Inflammatory macrophage (primary cell): ENCODE measurements around the gene ARHGAP22.

Experiments used
- DNase-seq, 2 donors: peaks; one replicate each; pipeline ENCODE4 v3.0.0-alpha.2; 2020 to 2022

Gene ARHGAP22

GRCh38 chr10:48633381-48634197, 28.7 kb upstream of the ARHGAP22 start:
- DNase-seq, result no peak

DNA sequence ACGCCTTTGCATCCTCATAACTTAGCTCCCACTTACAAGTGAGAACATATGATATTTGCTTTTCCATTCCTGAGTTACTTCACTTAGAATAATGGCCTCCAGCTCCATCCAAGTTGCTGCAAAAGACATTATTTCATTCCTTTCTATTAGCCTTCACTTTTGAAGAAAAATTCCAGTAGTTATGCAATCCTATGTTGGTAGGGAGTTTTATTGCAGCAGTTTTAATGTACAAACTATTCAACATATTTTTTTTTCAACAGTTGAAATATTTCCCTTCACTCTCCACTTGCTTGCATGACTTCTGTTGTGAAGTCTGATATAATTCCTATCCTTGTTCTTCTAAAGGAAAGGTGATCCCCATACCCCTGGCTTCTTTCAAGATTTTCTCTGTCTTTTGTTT, 27.3 kb upstream of the ARHGAP22 start:
- DNase-seq, result no peak

- no peak for DNase-seq
These were observed 23.2 kb upstream of the ARHGAP22 start for GRCh38 chr10:48627984-48628609.

DNA sequence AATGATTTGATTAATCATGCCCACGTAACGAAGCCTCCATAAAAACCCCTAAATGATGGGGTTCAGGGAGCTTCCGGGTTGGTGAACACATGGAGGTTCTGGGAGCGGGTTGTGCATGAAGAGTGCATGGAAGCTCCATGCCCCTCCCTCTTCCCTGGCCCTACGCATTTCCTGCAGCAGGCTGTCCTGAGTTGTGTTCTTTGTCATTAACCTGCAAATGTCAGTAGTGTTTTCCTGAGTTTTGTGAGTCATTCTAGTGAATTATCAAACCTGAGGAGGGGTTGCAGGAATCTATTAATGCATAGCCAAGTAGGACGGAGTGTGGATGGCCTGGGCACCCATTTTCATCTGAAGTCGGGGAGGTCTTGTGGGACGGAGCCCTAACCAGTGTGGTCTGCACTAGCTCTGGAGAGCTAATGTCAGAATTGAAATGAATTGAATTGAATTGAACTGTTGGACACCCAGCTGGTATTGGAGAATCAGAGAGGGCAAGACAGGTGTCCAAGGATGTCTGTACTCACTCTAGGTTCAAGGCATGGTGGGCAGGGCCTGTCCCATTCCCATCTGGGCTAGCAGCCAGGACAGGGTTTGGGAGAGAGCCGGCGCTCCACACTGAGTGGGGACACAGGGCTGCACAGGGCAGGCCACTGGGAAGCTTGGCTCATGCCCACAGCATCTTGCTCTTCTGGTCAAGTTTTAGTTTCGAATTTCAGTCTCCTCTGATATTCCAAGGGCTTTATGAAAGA, 22.3 kb upstream of the ARHGAP22 start:
- DNase-seq, result no peak

DNA sequence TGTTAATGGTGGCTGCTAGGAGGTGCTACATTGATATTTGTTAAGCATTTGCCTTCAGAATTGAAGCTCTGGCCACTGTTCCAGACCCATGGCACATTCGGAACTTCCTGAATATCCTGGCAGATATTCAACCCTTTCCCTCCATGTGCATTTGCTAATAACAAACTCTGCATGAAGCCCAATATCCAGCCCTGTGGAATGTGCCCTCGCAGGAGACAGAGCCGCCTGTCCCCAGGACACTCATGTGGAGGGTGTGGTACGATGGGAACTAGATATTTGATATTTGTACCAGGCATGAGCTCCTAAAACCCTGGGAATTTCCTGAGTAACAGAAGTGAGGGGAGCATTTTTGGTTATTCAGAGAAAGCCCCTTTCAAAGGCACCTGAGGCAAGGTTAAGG, 21.6 kb upstream of the ARHGAP22 start:
- DNase-seq, result no peak

DNA sequence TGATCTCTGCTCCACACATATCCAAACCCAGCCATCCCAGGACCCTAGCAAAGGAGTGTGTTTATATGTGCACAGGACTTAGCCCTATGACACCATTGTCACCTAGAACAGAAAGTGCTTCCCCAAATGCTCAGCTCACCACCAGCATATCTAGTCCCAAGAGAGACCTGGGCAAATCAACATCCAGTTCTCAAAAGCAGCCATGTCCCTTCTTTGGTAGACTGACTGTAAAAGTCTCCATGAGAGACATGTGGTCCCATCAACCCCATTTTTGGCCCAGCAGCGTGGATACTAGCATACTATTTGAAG, 20.9 kb upstream of the ARHGAP22 start:
- no peak for DNase-seq

GRCh38 chr10:48623607-48624132, 18.8 kb upstream of the ARHGAP22 start:
- DNase-seq, result peak; percentile 69 to 73

DNA sequence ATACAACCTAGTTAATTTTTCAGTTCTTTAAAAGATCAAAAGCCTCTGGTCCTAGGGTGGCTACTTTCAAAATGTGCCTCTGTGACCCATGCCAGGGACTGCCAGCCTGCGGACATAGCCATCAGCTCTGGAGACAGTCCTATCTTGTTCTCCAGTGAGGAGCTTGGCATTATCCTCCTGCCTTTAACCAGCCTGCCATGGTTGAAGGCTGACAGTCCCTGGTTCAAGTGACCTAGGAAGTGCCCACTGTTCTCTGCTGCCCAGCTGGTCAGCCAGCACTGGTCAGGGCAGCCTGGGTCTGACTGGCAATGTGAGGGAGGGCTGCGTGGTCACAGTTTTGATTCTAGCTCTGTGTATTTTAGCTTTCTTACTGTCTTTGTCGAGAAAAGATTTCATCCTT, 18.1 kb upstream of the ARHGAP22 start:
- DNase-seq, result no peak

- DNase-seq, result no peak
These were observed 15.8 kb upstream of the ARHGAP22 start for GRCh38 chr10:48620719-48621118.

DNA sequence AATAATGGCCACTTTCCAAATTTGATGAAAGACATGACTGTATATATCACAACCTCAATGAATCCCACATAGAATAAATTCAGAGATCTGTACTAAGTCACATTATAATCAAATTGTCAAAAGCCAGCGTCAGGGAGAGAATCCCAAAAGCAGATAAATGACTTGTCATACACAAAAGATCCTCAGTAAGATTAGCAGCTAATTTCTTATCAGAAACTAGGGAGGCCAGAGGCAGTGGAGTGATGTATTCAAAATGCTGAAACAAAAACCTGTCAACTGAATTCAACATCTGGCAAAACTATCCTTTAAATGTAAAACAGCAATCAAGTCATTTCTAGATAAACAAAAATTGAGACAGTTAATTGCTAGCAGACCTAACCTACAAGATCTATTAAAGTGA, 11.6 kb upstream of the ARHGAP22 start:
- no peak for DNase-seq

- peak; percentile 60 to 66 for DNase-seq
These were observed 9.9 kb upstream of the ARHGAP22 start for GRCh38 chr10:48614481-48615390.

GRCh38 chr10:48613016-48613415, 8.1 kb upstream of the ARHGAP22 start:
- DNase-seq, result peak; percentile 25 to 35

- DNase-seq, result peak in 1 of 2 donors; percentile 39
These were observed 7.5 kb upstream of the ARHGAP22 start for GRCh38 chr10:48612236-48612943.

DNA sequence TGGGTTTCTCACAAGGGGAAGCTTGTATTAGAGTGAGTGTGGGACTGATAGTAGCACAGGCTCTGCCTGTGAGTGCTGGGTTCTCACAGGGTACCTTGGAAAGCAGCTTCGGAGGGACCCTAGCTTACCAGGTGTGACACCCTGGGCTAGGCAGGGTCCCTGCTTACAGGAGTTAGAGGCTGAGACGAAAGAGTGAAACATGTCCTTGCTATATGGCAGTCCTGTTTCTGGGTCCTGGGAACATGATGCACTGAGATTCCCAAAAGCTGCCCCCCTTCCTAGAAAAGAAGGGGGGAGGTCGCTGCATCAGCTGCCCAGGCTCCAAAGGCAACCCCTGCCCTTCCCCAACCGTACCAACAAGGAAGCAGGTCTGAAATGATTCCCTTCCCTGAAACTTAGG, 6.3 kb upstream of the ARHGAP22 start:
- DNase-seq, result no peak

- no peak for DNase-seq
These were observed 5.8 kb upstream of the ARHGAP22 start for GRCh38 chr10:48610585-48611093.

GRCh38 chr10:48609899-48610584, 5.2 kb upstream of the ARHGAP22 start:
- DNase-seq, result no peak

DNA sequence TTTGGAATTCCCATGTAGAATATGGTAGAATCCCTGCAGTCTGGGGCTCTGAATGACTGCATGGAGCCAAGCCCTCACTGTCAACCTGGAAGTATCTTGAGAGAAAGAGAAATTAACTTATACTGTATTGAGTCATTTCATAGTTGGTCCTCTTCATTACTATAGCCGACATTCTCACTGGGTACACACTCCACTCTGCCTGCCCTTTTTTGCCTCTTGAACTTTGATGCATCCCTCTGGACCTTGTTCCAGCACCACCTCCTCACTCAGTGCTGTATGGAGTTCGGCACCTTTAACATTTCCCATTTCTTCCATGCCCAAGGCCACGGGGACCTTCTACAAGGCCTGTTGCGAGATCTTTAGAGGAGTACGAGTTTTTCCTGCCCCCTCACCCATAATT, 4.6 kb upstream of the ARHGAP22 start:
- DNase-seq, result no peak

- no peak for DNase-seq
These were observed 4.1 kb upstream of the ARHGAP22 start for GRCh38 chr10:48608976-48609375.

DNA sequence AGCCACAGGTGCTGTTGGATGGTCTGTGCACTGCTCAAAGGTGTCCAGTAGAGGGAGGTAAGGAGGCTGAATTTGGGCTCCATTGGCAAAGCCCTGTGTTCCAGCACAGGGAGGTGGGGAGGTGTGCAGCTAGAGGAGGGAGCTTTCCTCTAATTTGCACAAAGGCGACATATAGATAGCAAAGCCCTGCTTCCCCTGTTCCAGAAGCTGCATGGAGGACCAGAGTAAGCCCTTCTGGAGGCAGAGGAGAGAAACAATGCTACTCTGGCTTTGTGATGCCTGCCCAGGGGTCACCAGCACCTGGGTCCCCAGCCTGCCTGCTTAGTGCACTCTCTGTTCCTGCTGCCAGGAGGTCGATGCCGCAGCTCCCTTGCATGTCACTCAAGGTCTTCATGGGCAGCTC, 3.4 kb upstream of the ARHGAP22 start:
- DNase-seq, result peak in 1 of 2 donors; percentile 37

DNA sequence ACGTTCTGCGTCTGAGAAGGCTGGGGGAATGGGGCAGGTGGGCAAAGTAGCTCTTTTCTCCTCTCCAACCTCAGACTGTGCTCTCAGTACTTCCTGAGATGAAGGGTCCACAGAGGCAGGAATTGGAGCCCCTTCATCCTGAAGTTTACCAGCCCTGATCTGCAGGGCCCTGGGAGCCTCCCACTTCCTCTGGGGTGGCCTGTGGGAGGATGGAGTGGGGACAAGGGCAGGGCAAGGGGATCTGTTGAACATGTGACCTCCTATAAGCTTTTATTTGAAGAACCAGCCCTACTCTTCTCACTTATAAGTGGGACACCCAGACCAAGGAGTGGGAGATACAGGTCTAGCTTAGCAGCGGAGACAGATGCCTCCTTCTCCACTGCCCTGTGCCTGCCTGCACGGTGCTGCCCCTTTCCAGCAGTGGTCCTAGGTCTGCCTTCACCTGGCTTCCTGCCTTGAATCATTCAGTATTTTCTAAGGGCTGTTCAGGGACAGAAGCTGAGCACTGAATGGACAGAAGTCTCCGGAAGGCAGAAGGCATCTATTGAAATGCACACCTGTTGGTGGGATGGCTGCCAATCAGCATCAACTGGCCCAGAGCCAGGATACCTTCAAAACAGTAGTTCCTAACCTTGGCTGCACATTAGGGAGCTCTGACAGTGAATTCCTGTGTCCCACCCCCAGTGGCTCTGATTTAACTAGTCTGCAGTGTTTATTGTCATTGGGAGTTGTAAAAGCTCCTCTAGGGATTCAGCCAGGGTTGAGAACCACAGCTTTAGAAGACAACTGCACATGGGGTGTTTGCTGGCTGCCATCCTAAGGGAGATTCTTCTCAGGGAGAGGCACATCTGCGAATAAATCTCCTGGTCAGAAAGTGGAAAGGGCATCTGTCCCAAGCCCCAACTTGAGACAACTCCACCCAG, 2.7 kb upstream of the ARHGAP22 start:
- peak in 1 of 2 donors; percentile 51 for DNase-seq
